HG03571 (cell line): ENCODE results near the gene PLEKHG4B.
A peak's percentile ranks its signal among the peaks of the same experiment; 100 is the strongest.
"Not testable (repeated sequence)": the region's sequence is repeated elsewhere in the genome, so short reads cannot be mapped to it uniquely, and the experiment has no call there.

Experiments used
- ATAC-seq: cut with Tn5 transposase; IDR thresholded peaks from one replicate; pipeline ENCODE4 v1.9.1; 2021; ENCODE audit not compliant: unreplicated experiment

Gene PLEKHG4B

DNA sequence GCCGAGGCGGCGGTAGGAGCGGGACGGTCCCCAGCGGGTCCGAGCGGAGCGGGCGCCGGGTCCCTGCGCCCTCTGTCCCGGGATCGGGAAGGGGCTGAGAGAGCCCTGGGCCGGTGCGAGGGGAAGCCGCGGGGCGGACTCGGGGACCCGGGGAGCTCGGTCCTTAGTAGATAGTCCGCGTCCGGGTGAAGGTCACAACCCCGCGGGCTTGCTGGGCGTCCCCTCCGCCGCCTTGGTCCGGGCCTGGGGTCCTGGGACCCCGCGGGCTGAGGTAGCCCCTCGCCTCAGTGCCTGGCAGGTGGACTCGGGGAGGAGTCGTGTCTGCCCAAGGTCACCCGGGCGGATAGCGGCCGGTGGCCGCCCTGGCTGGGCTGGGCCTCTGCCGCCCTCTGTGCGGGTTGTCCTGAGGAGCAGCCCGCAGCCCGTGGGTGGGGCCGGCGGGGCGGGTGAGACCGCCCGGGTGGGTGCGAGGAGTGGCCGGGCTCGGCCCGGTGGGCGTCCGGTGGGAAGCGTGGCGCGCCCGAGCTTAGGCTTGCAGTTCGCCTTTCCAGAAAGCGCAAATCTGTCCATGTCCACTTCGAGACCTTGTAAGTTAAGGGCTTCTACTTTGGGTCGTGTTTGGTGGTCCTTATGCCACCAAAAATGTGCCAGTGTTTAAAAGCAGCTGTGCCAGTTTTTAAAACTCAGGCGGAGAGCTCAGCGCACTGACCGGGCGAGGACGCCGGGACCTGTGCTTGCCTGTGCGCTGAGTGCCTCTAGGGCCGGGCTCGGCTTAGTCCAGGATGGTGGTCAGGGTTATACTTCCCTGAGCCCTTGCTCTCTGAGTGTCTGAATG is 126.7 kb downstream of the PLEKHG4B start:
- ATAC-seq, result peak; percentile 8

- no peak for ATAC-seq
These were observed 127.5 kb downstream of the PLEKHG4B start for GRCh38 chr5:219460-219863.

GRCh38 chr5:219991-220390 is 128.0 kb downstream of the PLEKHG4B start:
- ATAC-seq, result no peak

DNA sequence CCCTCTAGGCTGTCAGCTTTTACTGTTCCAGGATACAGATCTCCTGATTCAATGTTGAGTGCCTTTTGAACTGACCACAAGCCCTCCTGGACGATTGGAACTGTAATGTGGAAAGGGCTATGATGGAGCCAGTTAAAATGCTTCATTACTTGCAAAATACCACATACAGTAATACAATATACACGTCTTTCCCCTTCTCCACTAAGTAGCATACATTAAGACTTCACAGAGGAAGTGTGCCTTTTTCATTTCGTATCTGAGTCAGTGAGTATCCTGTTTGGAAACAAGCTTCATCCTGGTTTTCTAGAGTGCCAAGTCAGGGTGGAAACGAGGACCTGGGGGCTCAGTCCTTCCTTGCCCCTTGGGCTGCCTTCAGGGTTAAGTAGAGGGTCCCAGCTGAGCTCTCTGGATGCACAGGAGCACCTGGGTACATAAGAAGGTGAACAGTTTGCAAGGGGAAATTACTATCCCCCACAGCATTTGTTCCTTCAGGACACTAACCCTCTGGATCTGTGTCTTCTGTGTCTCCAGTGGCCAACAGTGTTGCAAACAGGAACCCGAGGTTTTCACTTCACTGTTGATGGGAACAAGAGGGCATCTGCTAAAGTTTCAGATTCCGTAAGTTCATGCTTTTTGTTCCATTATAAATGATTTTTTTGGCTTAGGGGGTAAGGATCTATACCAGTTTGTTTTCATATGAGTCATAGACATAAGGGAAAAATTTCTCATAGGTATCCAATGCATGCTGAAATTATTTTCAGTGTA is 131.2 kb downstream of the PLEKHG4B start:
- ATAC-seq, result not testable (repeated sequence)

GRCh38 chr5:223791-224190 is 131.8 kb downstream of the PLEKHG4B start:
- no peak for ATAC-seq

DNA sequence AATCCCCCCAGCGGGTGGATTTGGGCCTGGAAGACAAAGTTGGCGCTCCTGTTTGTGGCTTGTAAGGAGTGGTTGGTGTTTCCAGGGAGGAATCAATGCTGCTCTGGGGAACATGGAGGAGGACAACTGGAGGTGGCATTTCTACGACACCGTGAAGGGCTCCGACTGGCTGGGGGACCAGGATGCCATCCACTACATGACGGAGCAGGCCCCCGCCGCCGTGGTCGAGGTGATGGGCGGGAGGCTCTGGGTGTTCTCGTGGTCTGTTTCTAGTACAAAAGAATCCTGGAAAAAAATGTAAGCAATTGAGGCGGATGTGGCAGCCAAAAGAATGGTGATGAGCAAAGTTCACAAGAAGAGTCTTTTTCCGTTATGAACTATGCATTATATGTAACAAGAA is 133.4 kb downstream of the PLEKHG4B start:
- ATAC-seq, result no peak

DNA sequence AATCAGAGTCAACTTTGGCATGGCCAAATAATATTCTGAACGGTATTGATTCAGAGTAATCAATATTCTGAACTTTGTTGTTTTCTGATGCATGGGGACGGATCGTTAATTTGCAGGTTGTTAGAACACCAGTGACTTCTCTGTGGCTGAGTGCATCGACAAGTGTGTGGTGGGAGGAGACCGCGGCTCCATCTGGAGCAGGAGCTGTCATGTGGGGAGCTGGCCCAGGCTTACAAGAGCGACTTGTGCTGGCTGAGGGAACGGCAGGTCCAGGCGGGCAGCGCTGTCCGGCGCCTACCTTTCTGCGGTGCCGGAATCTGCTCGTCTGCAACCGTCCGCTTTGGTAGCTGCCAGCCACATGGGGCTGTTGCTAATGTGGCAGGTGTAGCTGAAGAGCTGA is 135.4 kb downstream of the PLEKHG4B start:
- not testable (repeated sequence) for ATAC-seq

- ATAC-seq, result no peak
These were observed 136.9 kb downstream of the PLEKHG4B start for GRCh38 chr5:228886-229285.

DNA sequence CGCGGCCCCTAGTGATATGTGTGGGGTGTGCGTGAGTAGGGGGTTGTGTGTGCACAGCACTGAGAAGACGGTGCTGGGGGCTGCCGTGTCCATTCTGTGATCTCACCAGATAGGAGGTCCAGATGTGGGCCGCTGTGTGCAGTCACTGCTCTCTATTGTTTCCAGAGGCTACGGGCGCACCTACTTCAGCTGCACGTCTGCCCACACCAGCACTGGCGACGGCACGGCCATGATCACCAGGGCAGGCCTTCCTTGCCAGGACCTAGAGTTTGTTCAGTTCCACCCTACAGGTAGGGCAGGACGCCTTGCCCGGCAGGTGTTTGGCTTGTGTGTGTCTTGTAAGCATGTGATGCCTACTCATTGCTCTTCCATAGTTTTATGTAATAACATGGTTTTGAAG is 138.7 kb downstream of the PLEKHG4B start:
- no peak for ATAC-seq

- no peak for ATAC-seq
These were observed 139.7 kb downstream of the PLEKHG4B start for GRCh38 chr5:231661-232060.

DNA sequence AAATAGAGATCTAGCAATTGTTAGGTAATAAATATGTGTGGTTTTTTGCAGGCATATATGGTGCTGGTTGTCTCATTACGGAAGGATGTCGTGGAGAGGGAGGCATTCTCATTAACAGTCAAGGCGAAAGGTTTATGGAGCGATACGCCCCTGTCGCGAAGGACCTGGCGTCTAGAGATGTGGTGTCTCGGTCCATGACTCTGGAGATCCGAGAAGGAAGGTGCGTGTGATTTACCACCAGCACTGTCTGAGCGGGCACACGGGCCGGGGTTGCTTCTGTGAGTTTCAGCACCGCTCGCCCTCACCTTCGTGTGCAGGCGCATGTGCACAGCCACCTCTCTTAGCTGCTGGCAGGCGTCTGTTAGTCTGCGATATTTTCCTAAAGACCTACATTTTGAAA is 141.5 kb downstream of the PLEKHG4B start:
- not testable (repeated sequence) for ATAC-seq

DNA sequence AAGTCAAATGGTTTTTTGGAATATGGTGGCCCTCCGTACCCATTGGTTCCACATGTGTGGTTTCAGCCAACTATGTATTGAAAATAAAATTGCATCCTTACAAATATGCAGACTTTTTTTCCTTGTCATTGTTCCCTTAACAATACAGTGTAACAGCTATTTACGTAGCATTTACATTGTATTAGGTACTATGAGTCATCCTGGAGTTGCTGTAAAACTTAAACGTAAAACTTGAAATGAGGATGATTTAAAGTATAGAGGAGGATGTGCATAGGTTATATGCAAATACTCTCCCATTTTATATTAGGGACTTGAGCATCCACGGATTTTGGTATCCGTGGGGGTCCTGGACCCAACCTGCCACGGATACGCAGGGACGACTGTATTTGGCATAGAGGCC is 142.5 kb downstream of the PLEKHG4B start:
- ATAC-seq, result no peak

- ATAC-seq, result not testable (repeated sequence)
These were observed 143.6 kb downstream of the PLEKHG4B start for GRCh38 chr5:235527-235926.

DNA sequence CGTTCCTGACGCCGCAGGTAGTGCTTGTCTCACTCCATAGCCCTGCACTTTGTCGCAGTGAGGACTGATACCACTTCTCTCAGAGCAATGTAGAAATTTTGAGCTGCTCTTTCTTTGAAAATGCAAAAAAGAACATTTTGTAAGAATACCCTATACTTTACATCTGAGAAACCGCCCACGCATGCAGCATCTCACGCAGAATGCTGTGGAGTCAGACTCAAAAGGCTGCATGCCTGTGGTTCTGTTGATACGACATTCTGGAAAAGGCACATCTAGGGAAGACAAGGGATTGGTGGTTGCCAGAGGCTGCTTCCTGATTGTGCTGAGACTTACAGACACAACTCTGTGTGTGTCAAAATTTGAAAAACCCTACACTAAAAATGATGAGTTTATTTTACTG is 146.0 kb downstream of the PLEKHG4B start:
- ATAC-seq, result not testable (repeated sequence)
